HEK293T (cell line): ENCODE results near the gene FAM181B.

Source experiments
- BHLHE40 ChIP-seq: fragments of 450-650 bp; IDR thresholded peaks from 2 replicates; pipeline ENCODE4 v1.6.1; 2016; ENCODE audit warnings: mild to moderate bottlenecking, moderate library complexity, borderline replicate concordance
- CTBP1 ChIP-seq: fragments of 450-650 bp; IDR thresholded peaks from 2 replicates; pipeline ENCODE4 v1.6.1; 2016; ENCODE audit warnings: borderline replicate concordance
- ELF4 ChIP-seq: fragments of 450-650 bp; IDR thresholded peaks from 2 replicates; pipeline ENCODE4 v1.6.1; 2017; ENCODE audit warnings: antibody characterized with exemption
- FOXA1 ChIP-seq: fragments of 450-650 bp; IDR thresholded peaks from 2 replicates; pipeline ENCODE4 v1.6.1; 2016; ENCODE audit warnings: mild to moderate bottlenecking
- FOXM1 ChIP-seq: fragments of 450-650 bp; IDR thresholded peaks from 2 replicates; pipeline ENCODE4 v1.6.1; 2017; ENCODE audit warnings: mild to moderate bottlenecking, borderline replicate concordance
- HDGF ChIP-seq: fragments of 450-650 bp; IDR thresholded peaks from 2 replicates; pipeline ENCODE4 v1.6.1; 2017; ENCODE audit warnings: antibody characterized with exemption, borderline replicate concordance
- L3MBTL2 ChIP-seq: fragments of 450-650 bp; conservative IDR thresholded peaks from 2 replicates; pipeline ENCODE4 v1.6.1; 2016; ENCODE audit warnings: mild to moderate bottlenecking
- LEF1 ChIP-seq: fragments of 450-650 bp; IDR thresholded peaks from 2 replicates; pipeline ENCODE4 v1.6.1; 2017; ENCODE audit warnings: mild to moderate bottlenecking, borderline replicate concordance
- NFRKB ChIP-seq: fragments of 450-650 bp; IDR thresholded peaks from 2 replicates; pipeline ENCODE4 v1.6.1; 2016; ENCODE audit warnings: mild to moderate bottlenecking, moderate library complexity
- SP1 ChIP-seq: fragments of 450-650 bp; IDR thresholded peaks from 2 replicates; pipeline ENCODE4 v1.6.1; 2017
- SUZ12 ChIP-seq: fragments of 450-650 bp; IDR thresholded peaks from 2 replicates; pipeline ENCODE4 v1.6.1; 2016; ENCODE audit warnings: mild to moderate bottlenecking
- ZNF384 ChIP-seq: fragments of 450-650 bp; IDR thresholded peaks from 2 replicates; pipeline ENCODE4 v1.6.1; 2016

DNA sequence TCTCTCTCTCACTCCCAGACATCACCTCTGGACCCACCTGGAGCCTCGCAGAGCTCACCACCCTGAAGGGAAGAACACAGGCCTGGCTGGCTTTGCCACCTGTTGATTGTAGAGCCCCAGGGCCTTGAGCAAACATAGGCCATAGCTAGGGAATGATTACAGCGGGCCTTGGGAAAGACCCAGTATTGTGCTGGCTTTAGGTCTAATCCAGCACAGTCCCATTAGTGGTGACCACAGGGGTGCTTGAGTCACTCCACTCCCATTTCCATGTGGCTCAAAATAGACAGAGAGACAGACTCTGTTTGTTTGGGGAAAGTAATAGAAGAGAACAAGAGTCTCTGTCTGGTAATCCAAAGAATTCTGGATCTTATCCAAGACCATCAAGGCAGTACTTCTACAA is 42.7 kb upstream of the FAM181B start:
- TF ChIP-seq FOXM1 (no peak), ZNF384 (no peak), HDGF (no peak), ELF4 (no peak), FOXA1 (no peak), L3MBTL2 (no peak), SUZ12 (no peak), BHLHE40 (no peak), NFRKB (no peak), CTBP1 (no peak), SP1 (no peak), LEF1 (no peak)
